Immature natural killer cell (primary cell): ENCODE measurements around the gene AP1S1. TPM values are rescaled to one million over a fixed set of nuclear protein-coding genes. Genes with fewer than 3 reads are reported as not detected.

Experiments used
- DNase-seq, 3 donors: peaks; one replicate each; pipeline ENCODE4 v3.0.0; 2022; ENCODE audit warnings: mixed read lengths in 1 of 3
- H3K27ac Mint-ChIP-seq, 6 donors: one replicate each; pipeline ENCODE4 v1.8.0; 2020; ENCODE audit warnings: mixed read lengths in 6 of 6, mild to moderate bottlenecking in 5 of 6, inconsistent platforms in 4 of 6, moderate library complexity in 3 of 6
- H3K27me3 Mint-ChIP-seq, 3 donors: one replicate each; pipeline ENCODE4 v1.8.0; 2020 to 2021; ENCODE audit warnings: low read depth in 3 of 3, mild to moderate bottlenecking in 3 of 3, mixed read lengths in 3 of 3, moderate library complexity in 3 of 3, inconsistent platforms in 1 of 3
- H3K36me3 Mint-ChIP-seq, 3 donors: one replicate each; pipeline ENCODE4 v1.8.0; 2020; ENCODE audit warnings: mixed read lengths in 3 of 3, inconsistent platforms in 2 of 3, mild to moderate bottlenecking in 2 of 3
- H3K4me1 Mint-ChIP-seq, 2 donors: one replicate each; pipeline ENCODE4 v1.8.0; 2020; ENCODE audit warnings: inconsistent platforms in 2 of 2, mild to moderate bottlenecking in 2 of 2, mixed read lengths in 2 of 2, moderate library complexity in 1 of 2
- H3K4me3 Mint-ChIP-seq, 5 donors: one replicate each; pipeline ENCODE4 v1.8.0; 2020; ENCODE audit warnings: mild to moderate bottlenecking in 5 of 5, mixed read lengths in 5 of 5, inconsistent platforms in 3 of 5, moderate library complexity in 3 of 5
- H3K9me3 Mint-ChIP-seq, 6 donors: one replicate each; pipeline ENCODE4 v1.8.0; 2020; ENCODE audit warnings: mild to moderate bottlenecking in 6 of 6, mixed read lengths in 6 of 6, inconsistent platforms in 4 of 6, moderate library complexity in 3 of 6
- polyA plus RNA-seq, 3 donors: library from polyadenylated mRNA; unstranded; fragments of 300-500 nt; fragmentation: Illumina TruSeq; gene quantifications; one replicate each; pipeline ENCODE4 v1.2.3, GENCODE V29; 2021

The AP1S1 gene
- polyA plus RNA-seq, 3 donors from 2014 or later: 3.3 to 6.0 (median 3.6) TPM

- Mint-ChIP-seq H3K27me3 (peaks cover 53 to 64% (median 62%) of the 10 kb centered on the region in 3 donors), H3K4me1 (peaks cover 31 to 33% of the 10 kb centered on the region in 2 donors), H3K4me3 (peak overlapping the region in 1 of 5 donors; percentile 18), H3K36me3 (no peaks in the 10 kb centered on the region), H3K27ac (no peak overlapping the region), H3K9me3 (peaks cover 0 to 11% (median 0%) of the 10 kb centered on the region in 6 donors)
- DNase-seq: no peak
Observed at GRCh38 chr7:101166648-101166908, 12.3 kb downstream of the AP1S1 start.

GRCh38 chr7:101166909-101167644 lies 12.8 kb downstream of the AP1S1 start:
- Mint-ChIP-seq H3K4me3 (peak overlapping the region in 1 of 5 donors; percentile 18), H3K4me1 (peaks cover 31 to 35% of the 10 kb centered on the region in 2 donors), H3K36me3 (no peaks in the 10 kb centered on the region), H3K9me3 (peaks cover 0 to 11% (median 0%) of the 10 kb centered on the region in 6 donors), H3K27me3 (peaks cover 55 to 67% (median 65%) of the 10 kb centered on the region in 3 donors), H3K27ac (no peak overlapping the region)
- no peak for DNase-seq

DNA sequence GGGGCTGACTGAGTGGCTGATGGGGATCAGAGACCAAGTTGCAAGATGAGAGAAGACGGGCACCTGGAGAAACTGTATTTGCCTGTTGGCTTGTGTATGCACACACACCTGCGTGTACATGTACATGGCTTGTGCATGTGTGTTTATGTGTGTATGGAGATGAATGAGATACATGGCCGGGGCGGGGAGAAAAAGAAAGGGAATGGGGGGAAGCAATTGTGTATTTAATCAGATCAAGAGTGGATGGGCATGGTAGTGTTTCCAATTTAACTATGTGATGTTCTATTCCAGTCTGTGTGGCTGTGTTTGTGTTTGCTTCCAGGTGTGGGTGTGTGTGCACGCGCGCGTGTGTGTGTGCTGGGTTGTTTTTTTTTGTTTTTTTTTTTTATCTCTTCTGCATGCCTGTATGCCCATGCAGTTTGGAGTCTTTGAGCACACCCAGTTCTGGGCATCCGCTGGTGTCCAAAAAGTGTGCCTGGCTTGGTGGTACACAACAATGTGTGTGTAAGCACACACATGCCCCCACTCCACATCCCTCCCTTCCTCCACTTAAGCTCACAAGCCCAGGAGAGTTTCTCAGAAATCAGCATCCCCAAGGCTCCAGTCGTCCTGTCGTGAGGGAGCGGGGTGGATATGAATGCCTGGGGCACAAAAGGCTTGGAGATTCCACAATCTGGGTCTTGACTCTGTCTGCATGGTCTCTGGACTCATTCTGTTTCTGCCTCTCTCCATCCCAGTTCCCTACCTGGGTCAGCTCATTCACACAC lies 13.6 kb downstream of the AP1S1 start:
- H3K27me3 Mint-ChIP-seq: peaks cover 55 to 68% (median 66%) of the 10 kb centered on the region in 3 donors
- peaks cover 0 to 11% (median 0%) of the 10 kb centered on the region in 6 donors for H3K9me3 Mint-ChIP-seq
- H3K36me3 Mint-ChIP-seq: no peaks in the 10 kb centered on the region
- peaks cover 31 to 34% of the 10 kb centered on the region in 2 donors for H3K4me1 Mint-ChIP-seq
- H3K27ac Mint-ChIP-seq: no peak overlapping the region
- no peak for DNase-seq
- peak overlapping the region in 1 of 5 donors; percentile 17 for H3K4me3 Mint-ChIP-seq

GRCh38 chr7:101168412-101169049 lies 14.3 kb downstream of the AP1S1 start:
- Mint-ChIP-seq H3K4me3 (peak overlapping the region in 1 of 5 donors; percentile 17), H3K4me1 (peaks cover 31 to 37% of the 10 kb centered on the region in 2 donors), H3K9me3 (peaks cover 0 to 11% (median 0%) of the 10 kb centered on the region in 6 donors), H3K27me3 (peaks cover 57 to 70% (median 65%) of the 10 kb centered on the region in 3 donors), H3K36me3 (no peaks in the 10 kb centered on the region), H3K27ac (no peak overlapping the region)
- no peak for DNase-seq

GRCh38 chr7:101169110-101169837 lies 15.0 kb downstream of the AP1S1 start:
- no peaks in the 10 kb centered on the region for H3K36me3 Mint-ChIP-seq
- peaks cover 37 to 42% of the 10 kb centered on the region in 2 donors for H3K4me1 Mint-ChIP-seq
- peaks cover 63 to 75% (median 70%) of the 10 kb centered on the region in 3 donors for H3K27me3 Mint-ChIP-seq
- no peak for DNase-seq
- H3K9me3 Mint-ChIP-seq: peaks cover 0 to 11% (median 0%) of the 10 kb centered on the region in 6 donors
- H3K27ac Mint-ChIP-seq: peak overlapping the region in 1 of 6 donors; percentile 12
- H3K4me3 Mint-ChIP-seq: peak overlapping the region in 2 of 5 donors; percentile 23 to 61

DNA sequence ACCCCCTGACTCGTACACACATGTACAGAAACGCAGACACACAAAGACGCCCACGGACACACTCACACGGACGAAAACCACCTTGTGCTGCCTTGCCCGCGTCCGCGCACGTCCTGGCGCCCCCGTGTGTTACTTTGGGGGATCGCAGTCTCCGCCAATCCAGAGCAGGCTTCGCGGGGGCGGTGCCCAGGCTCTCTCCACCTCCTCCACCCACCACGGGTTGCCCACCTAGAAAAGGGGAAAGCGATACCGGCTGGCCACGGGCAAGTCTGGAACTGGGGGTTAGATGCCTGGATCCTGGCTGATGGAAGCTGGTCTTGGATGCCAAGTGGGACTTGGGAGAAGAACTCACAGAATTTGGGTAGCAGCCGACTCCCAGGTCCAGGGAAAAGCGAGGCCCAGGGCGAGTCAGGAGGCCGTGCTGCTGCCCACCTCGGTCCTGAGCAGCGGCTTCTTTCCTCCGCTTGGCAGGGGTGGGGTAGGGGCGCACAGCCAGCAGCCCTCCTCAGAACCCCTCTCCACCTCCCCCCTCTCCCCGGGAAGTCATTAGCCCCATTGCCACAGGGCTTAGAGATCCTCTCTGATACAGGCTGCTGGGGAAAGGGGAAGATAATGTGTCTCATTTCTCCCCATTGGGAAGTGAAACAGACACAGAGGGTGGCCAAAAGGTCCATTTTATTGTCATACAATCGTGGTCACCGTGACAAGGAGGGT lies 15.7 kb downstream of the AP1S1 start:
- Mint-ChIP-seq H3K27ac (peak overlapping the region in 1 of 6 donors; percentile 31), H3K4me1 (peaks cover 34 to 41% of the 10 kb centered on the region in 2 donors), H3K4me3 (peak overlapping the region in 1 of 5 donors; percentile 61), H3K36me3 (no peaks in the 10 kb centered on the region), H3K27me3 (peaks cover 62 to 75% (median 65%) of the 10 kb centered on the region in 3 donors), H3K9me3 (peaks cover 0 to 9% (median 0%) of the 10 kb centered on the region in 6 donors)
- peak; percentile 73 to 76 (median 75) for DNase-seq

- DNase-seq: no peak
- H3K27ac Mint-ChIP-seq: no peak overlapping the region
- peaks cover 27 to 33% of the 10 kb centered on the region in 2 donors for H3K4me1 Mint-ChIP-seq
Observed at GRCh38 chr7:101170617-101171441, 16.6 kb downstream of the AP1S1 start.

DNA sequence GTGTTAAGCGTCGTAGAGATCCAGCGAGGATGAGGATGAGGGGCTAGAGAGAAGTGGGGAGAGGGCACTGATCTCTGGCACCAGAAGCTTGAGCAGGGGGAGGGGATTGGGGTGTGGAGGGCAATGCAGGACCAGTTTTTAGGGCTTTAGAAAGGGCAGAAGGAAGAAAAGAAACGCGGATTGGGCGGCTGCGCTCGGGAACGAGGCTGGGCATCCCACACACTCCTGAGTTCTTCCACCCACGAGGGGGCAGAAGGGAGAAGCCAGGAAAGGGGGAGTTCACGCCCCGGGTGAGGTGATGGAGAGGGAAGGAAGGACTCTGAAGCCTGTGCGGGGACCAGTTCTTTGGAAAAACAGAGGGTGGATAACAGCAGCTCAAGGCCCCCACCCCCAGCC lies 17.2 kb downstream of the AP1S1 start:
- Mint-ChIP-seq H3K27me3 (peaks cover 64 to 66% (median 65%) of the 10 kb centered on the region in 3 donors), H3K9me3 (peaks cover 0 to 9% (median 0%) of the 10 kb centered on the region in 6 donors), H3K4me3 (peak overlapping the region in 2 of 5 donors; percentile 12 to 53), H3K36me3 (no peaks in the 10 kb centered on the region), H3K4me1 (peaks cover 23 to 32% of the 10 kb centered on the region in 2 donors), H3K27ac (no peak overlapping the region)
- no peak for DNase-seq

More at GRCh38 chr7:101170617-101171441, 16.6 kb downstream of the AP1S1 start:
- Mint-ChIP-seq H3K4me3 (peak overlapping the region in 2 of 5 donors; percentile 31 to 53), H3K36me3 (no peaks in the 10 kb centered on the region), H3K27me3 (peaks cover 63 to 70% (median 64%) of the 10 kb centered on the region in 3 donors), H3K9me3 (peaks cover 0 to 9% (median 0%) of the 10 kb centered on the region in 6 donors)

- Mint-ChIP-seq H3K4me3 (peak overlapping the region in 2 of 5 donors; percentile 25 to 64), H3K4me1 (peaks cover 23 to 31% of the 10 kb centered on the region in 2 donors), H3K27ac (no peak overlapping the region), H3K27me3 (peaks cover 61 to 66% (median 62%) of the 10 kb centered on the region in 3 donors), H3K9me3 (peaks cover 0 to 9% (median 0%) of the 10 kb centered on the region in 6 donors), H3K36me3 (no peaks in the 10 kb centered on the region)
- no peak for DNase-seq
Observed at GRCh38 chr7:101172005-101172853, 18.0 kb downstream of the AP1S1 start.

- H3K9me3 Mint-ChIP-seq: peaks cover 0 to 7% (median 0%) of the 10 kb centered on the region in 6 donors
Observed at GRCh38 chr7:101172854-101173751, 18.8 kb downstream of the AP1S1 start.

More at GRCh38 chr7:101172854-101173751, 18.8 kb downstream of the AP1S1 start:
- H3K4me1 Mint-ChIP-seq: peaks cover 23 to 31% of the 10 kb centered on the region in 2 donors
- H3K27ac Mint-ChIP-seq: no peak overlapping the region
- no peaks in the 10 kb centered on the region for H3K36me3 Mint-ChIP-seq
- H3K27me3 Mint-ChIP-seq: peaks cover 56 to 68% (median 59%) of the 10 kb centered on the region in 3 donors
- peak overlapping the region in 4 of 5 donors; percentile 25 to 64 (median 36) for H3K4me3 Mint-ChIP-seq
- DNase-seq: no peak
